ENCODE measurements around the gene YOD1.
"Not testable (repeated sequence)": the region's sequence is repeated elsewhere in the genome, so short reads cannot be mapped to it uniquely, and the experiment has no call there.

YOD1 gene

GRCh38 chr1:207049054-207049453, 2.0 kb downstream of the YOD1 start:
- DNase-seq (ENCODE audit: low spot score): no peak

GRCh38 chr1:207048041-207048440, 3.0 kb downstream of the YOD1 start:
- peak; percentile 50 for DNase-seq (ENCODE audit: low spot score)

- peak; percentile 64 for DNase-seq (ENCODE audit: low spot score)
Measured at GRCh38 chr1:207047505-207047904, 3.5 kb downstream of the YOD1 start.

- DNase-seq (ENCODE audit: low spot score): no peak
Measured at GRCh38 chr1:207045453-207045852, 5.6 kb downstream of the YOD1 start.

- not testable (repeated sequence) for DNase-seq (ENCODE audit: low spot score)
Measured at GRCh38 chr1:207041397-207041796, 9.6 kb downstream of the YOD1 start.

- no peak for DNase-seq (ENCODE audit: low spot score)
Measured at GRCh38 chr1:207040181-207040533, 10.9 kb downstream of the YOD1 start.

GRCh38 chr1:207039380-207040180, 11.4 kb downstream of the YOD1 start:
- DNase-seq (ENCODE audit: low spot score): no peak

GRCh38 chr1:207036865-207037264, 14.1 kb downstream of the YOD1 start:
- no peak for DNase-seq (ENCODE audit: low spot score)

- DNase-seq (ENCODE audit: low spot score): no peak
Measured at GRCh38 chr1:207035877-207036551, 15.0 kb downstream of the YOD1 start.

- no peak for DNase-seq (ENCODE audit: low spot score)
Measured at GRCh38 chr1:207034998-207035397, 16.0 kb downstream of the YOD1 start.

- peak; percentile 18 for DNase-seq (ENCODE audit: low spot score)
Measured at GRCh38 chr1:207034208-207034607, 16.8 kb downstream of the YOD1 start.

GRCh38 chr1:207033302-207033701, 17.7 kb downstream of the YOD1 start:
- no peak for DNase-seq (ENCODE audit: low spot score)

- peak; percentile 55 for DNase-seq (ENCODE audit: low spot score)
Measured at GRCh38 chr1:207032528-207033017, 18.4 kb downstream of the YOD1 start, which contains the start of gene C1orf116. Gene C1orf116, minus strand, starts transcription at chr1:207032756. Its CDS starts 5,158 bp downstream, at chr1:207027598.

- DNase-seq (ENCODE audit: low spot score): no peak
Measured at GRCh38 chr1:207031632-207032264, 19.3 kb downstream of the YOD1 start.

GRCh38 chr1:207031016-207031415, 20.0 kb downstream of the YOD1 start:
- no peak for DNase-seq (ENCODE audit: low spot score)

GRCh38 chr1:207030522-207031009, 20.4 kb downstream of the YOD1 start:
- no peak for DNase-seq (ENCODE audit: low spot score)

- no peak for DNase-seq (ENCODE audit: low spot score)
Measured at GRCh38 chr1:207029701-207030521, 21.1 kb downstream of the YOD1 start.

GRCh38 chr1:207028884-207029650, 21.9 kb downstream of the YOD1 start:
- DNase-seq (ENCODE audit: low spot score): peak; percentile 29

- no peak for DNase-seq (ENCODE audit: low spot score)
Measured at GRCh38 chr1:207027921-207028320, 23.1 kb downstream of the YOD1 start.

GRCh38 chr1:207027206-207027777, 23.7 kb downstream of the YOD1 start:
- no peak for DNase-seq (ENCODE audit: low spot score)

GRCh38 chr1:207026104-207026534, 24.9 kb downstream of the YOD1 start:
- no peak for DNase-seq (ENCODE audit: low spot score)

Data from hematopoietic multipotent progenitor cell treated with erythropoietin and hydrocortisone succinate and interleukin-3 and kit ligand, for 17 days (in vitro differentiated cells).